Glutamatergic neuron (in vitro differentiated cells): Measurements from ENCODE around the gene CDKL4. TPM values are rescaled to one million over a fixed set of nuclear protein-coding genes. Genes with fewer than 3 reads are reported as not detected.
"Not testable (repeated sequence)": the region's sequence is repeated elsewhere in the genome, so short reads cannot be mapped to it uniquely, and the experiment has no call there.

Experiments used
- DNase-seq: peaks from one replicate; pipeline ENCODE4 v3.0.0; 2022
- H3K27ac Mint-ChIP-seq: one replicate; pipeline ENCODE4 v1.8.0; 2020; ENCODE audit warnings: mild to moderate bottlenecking, mixed read lengths, inconsistent platforms; ENCODE audit not compliant: unreplicated experiment
- H3K27me3 Mint-ChIP-seq: one replicate; pipeline ENCODE4 v1.8.0; 2020; ENCODE audit warnings: mild to moderate bottlenecking, moderate library complexity, mixed read lengths, inconsistent platforms; ENCODE audit not compliant: unreplicated experiment
- H3K36me3 Mint-ChIP-seq: one replicate; pipeline ENCODE4 v1.8.0; 2020; ENCODE audit warnings: mild to moderate bottlenecking, mixed read lengths, inconsistent platforms; ENCODE audit not compliant: unreplicated experiment
- H3K4me1 Mint-ChIP-seq: one replicate; pipeline ENCODE4 v1.8.0; 2020; ENCODE audit warnings: mild to moderate bottlenecking, low read depth, mixed read lengths, inconsistent platforms; ENCODE audit not compliant: unreplicated experiment
- H3K4me3 Mint-ChIP-seq: one replicate; pipeline ENCODE4 v1.8.0; 2020; ENCODE audit warnings: mild to moderate bottlenecking, mixed read lengths, inconsistent platforms; ENCODE audit not compliant: unreplicated experiment
- H3K9me3 Mint-ChIP-seq: one replicate; pipeline ENCODE4 v1.8.0; 2020; ENCODE audit warnings: mild to moderate bottlenecking, moderate library complexity, mixed read lengths, inconsistent platforms; ENCODE audit not compliant: unreplicated experiment
- CTCF ChIP-seq: fragments of 200-600 bp; sonication (generic); IDR thresholded peaks from one replicate; pipeline ENCODE4 v1.5.0; 2021; ENCODE audit not compliant: partially characterized antibody, unreplicated experiment
- total RNA-seq: library from RNA; stranded (reverse); fragmentation: NEBNext Ultra II Directional; extraction: Animal tissue kit (Norgen Biotek cat#: 25700); gene quantifications from one replicate; pipeline ENCODE4 v1.2.1, GENCODE V29; 2021; ENCODE audit not compliant: unreplicated experiment

The CDKL4 gene
- total RNA-seq, 1 donor from 2014 or later: not detected

- H3K4me1 Mint-ChIP-seq: no peaks in the 10 kb centered on the region
- no peak for DNase-seq
- H3K27ac Mint-ChIP-seq: no peak overlapping the region
- H3K36me3 Mint-ChIP-seq: no peaks in the 10 kb centered on the region
- peaks cover 2% of the 10 kb centered on the region for H3K9me3 Mint-ChIP-seq
- no peak overlapping the region for H3K4me3 Mint-ChIP-seq
- TF ChIP-seq CTCF: no peak
- H3K27me3 Mint-ChIP-seq: no peaks in the 10 kb centered on the region
These were observed 68.6 kb downstream of the CDKL4 start for GRCh38 chr2:39175026-39175812.

- peaks cover 2% of the 10 kb centered on the region for H3K9me3 Mint-ChIP-seq
- no peak for DNase-seq
- TF ChIP-seq CTCF: no peak
- no peaks in the 10 kb centered on the region for H3K27me3 Mint-ChIP-seq
- H3K4me3 Mint-ChIP-seq: no peak overlapping the region
- no peaks in the 10 kb centered on the region for H3K4me1 Mint-ChIP-seq
- no peaks in the 10 kb centered on the region for H3K36me3 Mint-ChIP-seq
- H3K27ac Mint-ChIP-seq: no peak overlapping the region
These were observed 69.7 kb downstream of the CDKL4 start for GRCh38 chr2:39174022-39174421.

GRCh38 chr2:39172047-39172706, 71.6 kb downstream of the CDKL4 start:
- DNase-seq, H3K36me3 Mint-ChIP-seq, H3K4me3 Mint-ChIP-seq, H3K27me3 Mint-ChIP-seq, H3K27ac Mint-ChIP-seq, H3K4me1 Mint-ChIP-seq, H3K9me3 Mint-ChIP-seq: not testable (repeated sequence)

GRCh38 chr2:39171621-39172020, 72.1 kb downstream of the CDKL4 start:
- H3K9me3 Mint-ChIP-seq: peaks cover 2% of the 10 kb centered on the region
- no peak overlapping the region for H3K27ac Mint-ChIP-seq
- peaks cover 3% of the 10 kb centered on the region for H3K4me1 Mint-ChIP-seq
- H3K4me3 Mint-ChIP-seq: no peak overlapping the region
- no peak for TF ChIP-seq CTCF
- no peak for DNase-seq
- no peaks in the 10 kb centered on the region for H3K27me3 Mint-ChIP-seq
- H3K36me3 Mint-ChIP-seq: no peaks in the 10 kb centered on the region

- H3K27me3 Mint-ChIP-seq: no peaks in the 10 kb centered on the region
- H3K36me3 Mint-ChIP-seq: no peaks in the 10 kb centered on the region
- H3K9me3 Mint-ChIP-seq: peaks cover 2% of the 10 kb centered on the region
- peaks cover 3% of the 10 kb centered on the region for H3K4me1 Mint-ChIP-seq
- H3K4me3 Mint-ChIP-seq: no peak overlapping the region
- TF ChIP-seq CTCF: no peak
- no peak overlapping the region for H3K27ac Mint-ChIP-seq
- DNase-seq: no peak
These were observed 79.7 kb downstream of the CDKL4 start for GRCh38 chr2:39164089-39164488.
